Neural cell (in vitro differentiated cells): ENCODE data around the gene STK10.

Experiments used
- CTCF ChIP-seq: fragments of 450-650 bp; IDR thresholded peaks from 2 replicates; pipeline ENCODE4 v1.5.1; 2014; ENCODE audit warnings: antibody characterized with exemption, mild to moderate bottlenecking, moderate library complexity; ENCODE audit not compliant: poor library complexity, severe bottlenecking
- EP300 ChIP-seq: fragments of 450-650 bp; conservative IDR thresholded peaks from 2 replicates; pipeline ENCODE4 v1.6.1; 2014; ENCODE audit warnings: antibody characterized with exemption, mild to moderate bottlenecking, moderate library complexity; ENCODE audit not compliant: poor library complexity, severe bottlenecking
- EZH2 ChIP-seq: fragments of 200-600, 300-800 bp; shearing (Covaris generic), sonication (generic); IDR thresholded peaks from 2 replicates; pipeline ENCODE4 v1.6.1; 2014; ENCODE audit warnings: antibody characterized with exemption, low read length, borderline replicate concordance, mild to moderate bottlenecking; ENCODE audit not compliant: insufficient read depth, poor library complexity, severe bottlenecking
- REST ChIP-seq: IDR thresholded peaks from 2 replicates; pipeline ENCODE4 v1.6.1; 2012; ENCODE audit warnings: borderline replicate concordance

DNA sequence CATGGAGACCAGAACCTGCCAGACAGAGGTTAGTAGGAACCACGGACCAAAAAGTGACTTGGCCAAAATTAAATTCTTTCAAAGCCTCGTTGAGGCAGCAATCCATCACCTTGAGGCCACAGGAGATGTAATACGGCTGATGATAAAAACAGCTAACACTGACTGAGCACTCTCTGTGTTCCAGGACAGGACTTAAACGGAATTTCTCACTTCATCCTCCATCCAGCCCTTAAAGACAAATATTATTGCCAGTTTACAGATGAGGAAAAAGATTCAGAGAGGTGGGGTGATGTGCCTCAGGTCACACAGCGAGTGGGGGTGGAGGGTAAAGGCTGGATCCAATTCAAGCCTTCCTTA lies 25.1 kb downstream of the STK10 start:
- TF ChIP-seq REST (no peak), CTCF (no peak), EP300 (no peak), EZH2 (no peak)
